Occipital lobe (tissue), 2 donors: ENCODE results near the gene MAGI2. TPM values are rescaled to one million over a fixed set of nuclear protein-coding genes. Genes with fewer than 3 reads are reported as not detected.

Source experiments
- DNase-seq: peaks from one replicate; lab custom pipeline; 2025; lab: John Stamatoyannopoulos, UW
- total RNA-seq: library from RNA; depleted of rRNA; stranded (reverse); fragments of >200 nt; gene quantifications from one replicate; pipeline ENCODE4 v1.2.3, GENCODE V29; 2014

Gene MAGI2
- total RNA-seq, 1 donor from 2014 or later = 244 TPM

- no peak for DNase-seq
Measured at GRCh38 chr7:78429878-78430277, 1023.6 kb downstream of the MAGI2 start.

- DNase-seq = no peak
Measured at GRCh38 chr7:78427209-78427608, 1026.3 kb downstream of the MAGI2 start.

DNA sequence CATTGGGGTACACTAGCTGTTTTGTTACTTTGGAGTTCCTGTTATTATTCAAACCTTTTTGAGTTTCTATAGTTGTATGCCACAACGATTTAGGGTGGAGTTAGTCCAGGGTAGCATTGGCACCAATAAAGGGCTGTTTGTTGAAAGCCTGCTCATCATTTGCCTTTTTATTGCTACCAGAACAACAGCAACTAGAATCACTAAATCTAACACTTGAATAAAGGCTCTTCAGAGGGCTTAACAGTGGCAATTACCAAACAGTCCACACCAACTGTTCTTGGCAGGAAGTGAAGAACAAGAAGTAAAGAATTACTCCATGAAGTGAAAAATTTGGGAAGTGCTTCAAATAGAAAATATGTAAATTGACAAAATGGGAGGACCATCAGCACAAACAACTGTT, 1033.5 kb downstream of the MAGI2 start:
- no peak for DNase-seq

- no peak for DNase-seq
Measured at GRCh38 chr7:78417180-78417853, 1036.2 kb downstream of the MAGI2 start.

DNA sequence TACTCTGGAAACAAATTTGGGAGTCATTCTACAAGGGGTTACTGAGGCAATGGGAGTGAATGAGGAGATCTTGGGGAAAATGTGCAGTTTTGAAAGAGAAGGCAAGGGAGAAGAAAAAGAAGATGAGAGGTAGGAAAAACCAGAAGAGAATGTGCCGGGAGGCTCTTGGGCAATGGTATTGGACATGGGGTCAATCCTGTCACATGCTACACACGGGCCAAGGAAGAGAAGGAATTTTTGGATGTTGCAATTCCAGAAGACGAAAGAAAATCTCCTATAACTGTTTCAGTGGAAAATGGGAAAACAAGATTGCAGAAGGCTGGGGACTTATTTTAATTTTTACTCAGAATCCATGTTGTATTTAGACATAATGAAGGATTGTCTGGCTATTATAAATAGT, 1039.9 kb downstream of the MAGI2 start:
- no peak for DNase-seq

DNA sequence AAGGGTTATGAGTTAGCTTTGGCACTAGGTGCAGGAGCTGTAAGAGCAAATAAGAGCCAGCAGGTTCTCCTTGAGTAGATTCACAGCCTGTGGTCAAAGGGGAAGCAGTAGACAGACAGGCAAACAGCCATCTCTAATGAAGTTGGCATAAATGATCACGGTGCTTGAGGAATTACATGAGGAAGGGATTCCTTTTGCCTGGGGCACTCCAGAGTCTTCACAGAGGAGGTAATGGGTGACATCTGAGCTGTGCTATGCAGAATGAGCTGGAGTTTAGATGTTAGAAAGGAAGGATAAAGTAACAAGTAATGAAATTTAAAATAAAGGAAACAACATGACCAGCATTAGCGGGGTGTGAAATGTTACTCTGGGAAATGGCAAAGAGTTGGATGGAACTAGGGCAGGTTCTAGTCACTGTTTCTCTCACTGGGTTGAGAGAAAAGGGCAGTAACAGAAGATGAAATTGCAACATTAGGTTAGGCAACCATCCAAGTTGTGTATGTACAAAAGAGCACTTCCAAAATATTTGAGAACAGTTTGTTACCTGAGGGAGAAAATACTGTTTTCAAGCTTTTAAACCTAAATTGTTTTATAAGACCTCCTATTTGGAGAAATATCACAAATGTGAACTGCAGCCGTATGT, 1041.1 kb downstream of the MAGI2 start:
- no peak for DNase-seq

- no peak for DNase-seq
Measured at GRCh38 chr7:78407031-78407430, 1046.4 kb downstream of the MAGI2 start.

- DNase-seq = no peak
Measured at GRCh38 chr7:78406531-78406930, 1046.9 kb downstream of the MAGI2 start.

DNA sequence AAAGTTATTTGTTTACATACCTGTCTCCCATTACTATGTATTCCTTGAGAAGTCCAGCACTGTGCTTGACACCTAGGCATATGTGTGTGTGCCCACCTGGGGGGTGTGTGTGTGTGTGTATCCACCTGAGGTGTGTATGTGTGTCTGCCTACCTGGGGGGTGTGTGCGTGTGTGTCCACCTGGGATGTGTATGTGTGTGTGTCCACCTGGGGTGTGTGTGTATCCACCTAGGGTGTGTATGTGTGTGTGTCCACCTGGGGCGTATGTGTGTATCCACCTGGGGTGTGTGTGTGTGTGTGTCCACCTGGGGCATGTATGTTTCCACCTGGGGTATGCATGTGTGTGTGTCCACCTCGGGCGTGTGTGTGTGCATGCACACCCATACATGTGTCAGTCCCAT, 1051.4 kb downstream of the MAGI2 start:
- no peak for DNase-seq

- DNase-seq = no peak
Measured at GRCh38 chr7:78400038-78400437, 1053.4 kb downstream of the MAGI2 start.

- DNase-seq = no peak
Measured at GRCh38 chr7:78399033-78399769, 1054.3 kb downstream of the MAGI2 start.

- no peak for DNase-seq
Measured at GRCh38 chr7:78398576-78398975, 1054.9 kb downstream of the MAGI2 start.

DNA sequence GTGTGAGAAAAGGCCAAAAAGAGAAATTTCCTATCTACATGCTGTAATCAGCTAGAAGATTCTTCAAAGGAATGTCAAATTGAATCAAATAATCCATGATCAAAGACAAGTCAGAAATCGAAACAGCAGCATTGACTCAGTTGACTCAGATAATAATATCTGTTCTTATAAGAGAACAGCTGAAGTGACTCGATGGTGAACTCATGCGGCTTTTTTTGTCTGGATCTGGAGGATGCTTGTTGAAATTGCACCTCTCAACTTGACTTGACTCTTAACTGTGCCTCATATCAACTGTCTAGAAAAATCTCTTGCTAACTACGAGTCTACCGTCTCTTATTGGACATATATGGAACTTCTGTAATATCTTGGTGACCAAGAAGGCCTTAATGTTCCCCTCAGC, 1055.4 kb downstream of the MAGI2 start:
- no peak for DNase-seq

DNA sequence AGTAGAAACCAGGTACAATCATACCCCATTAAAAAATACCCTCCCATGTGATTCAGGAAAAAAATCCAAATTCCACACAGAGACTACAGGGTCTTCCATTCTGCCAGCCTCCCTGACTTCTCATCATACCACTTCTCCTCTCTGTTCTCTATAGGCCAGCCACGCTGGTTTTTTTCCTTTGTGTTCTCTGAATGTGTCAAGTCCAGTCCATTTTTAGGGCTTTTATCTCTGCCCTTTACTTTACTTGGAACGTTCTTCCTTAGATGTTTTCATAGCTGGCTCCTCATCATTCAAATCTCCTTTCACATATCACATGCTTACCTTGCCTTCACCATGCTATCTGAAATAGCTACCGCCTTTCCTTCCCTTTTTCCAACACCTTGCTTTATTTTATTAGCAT, 1057.3 kb downstream of the MAGI2 start:
- no peak for DNase-seq

GRCh38 chr7:78395298-78396036, 1058.0 kb downstream of the MAGI2 start:
- DNase-seq = no peak

- DNase-seq = no peak
Measured at GRCh38 chr7:78389022-78389421, 1064.4 kb downstream of the MAGI2 start.

GRCh38 chr7:78386520-78386919, 1066.9 kb downstream of the MAGI2 start:
- no peak for DNase-seq

DNA sequence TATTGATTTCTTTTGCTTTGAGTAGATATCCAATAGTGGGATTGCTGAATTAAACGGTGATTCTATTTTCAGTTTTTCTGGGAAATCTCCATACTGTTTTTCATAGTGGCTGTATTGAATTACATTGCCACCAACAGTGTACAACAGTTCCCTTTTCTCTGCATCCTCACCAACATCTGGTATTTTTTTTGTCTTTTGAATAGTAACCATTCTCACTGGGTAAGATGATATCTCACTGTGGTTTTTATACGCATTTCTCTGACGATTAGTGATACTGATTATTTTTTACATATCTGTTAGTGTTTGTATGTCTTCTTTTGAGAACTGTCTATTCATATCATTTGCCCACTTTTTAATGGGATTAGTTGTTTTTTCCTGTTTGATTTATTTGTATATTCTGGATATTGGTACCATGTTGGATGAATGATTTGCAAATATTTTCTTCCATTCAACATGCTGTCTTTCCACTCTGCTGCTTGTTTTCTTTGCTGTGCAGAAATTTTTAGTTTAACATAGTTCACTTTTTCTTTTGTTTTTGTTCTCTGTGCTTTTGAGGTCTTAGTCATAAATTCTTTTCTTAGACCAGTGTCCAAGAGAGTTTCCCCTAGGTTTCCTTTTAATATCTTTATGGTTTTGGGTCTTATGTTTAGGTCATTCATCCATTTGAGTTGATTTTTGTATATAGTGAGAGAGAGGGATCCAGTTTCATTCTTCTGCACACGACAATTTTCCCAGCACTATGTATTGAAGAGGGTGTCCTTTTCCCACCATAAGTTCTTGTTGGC, 1070.2 kb downstream of the MAGI2 start:
- DNase-seq = no peak

GRCh38 chr7:78379148-78379547, 1074.3 kb downstream of the MAGI2 start:
- no peak for DNase-seq

DNA sequence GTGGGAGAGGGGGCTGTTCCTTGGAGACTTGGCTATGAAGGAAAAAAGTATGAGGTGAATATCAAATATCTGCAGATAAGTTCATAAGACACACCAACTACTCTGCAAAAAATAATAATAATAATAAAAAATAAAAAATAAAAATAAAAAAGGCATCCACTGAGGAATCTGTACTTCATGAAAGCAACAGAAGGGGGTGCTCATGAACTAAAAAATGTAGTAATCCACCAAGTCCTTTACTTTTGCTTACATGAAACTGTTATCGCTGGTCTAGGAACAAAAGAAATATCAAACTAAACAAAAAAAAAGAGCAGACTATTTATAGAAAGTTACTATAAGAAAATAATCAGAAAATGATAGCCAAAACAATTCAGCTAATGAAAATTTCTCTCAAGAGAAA, 1075.9 kb downstream of the MAGI2 start:
- DNase-seq = no peak

- no peak for DNase-seq
Measured at GRCh38 chr7:78370936-78371335, 1082.5 kb downstream of the MAGI2 start.
